Measurements from ENCODE around the gene NAB1.

The NAB1 gene

GRCh38 chr2:190668892-190669291 lies 20.0 kb downstream of the NAB1 start:
- Histone ChIP-seq H3K4me3 (ENCODE audit: low read depth in 1 of 2, low read length in 2 of 2) (no peak overlapping the region), H3K9me3 (ENCODE audit: insufficient read depth, low read length, severe bottlenecking) (peaks cover 4% of the 10 kb centered on the region)
- TF ChIP-seq EZH2 (IDR thresholded peaks at IDR 0.05; ENCODE audit: borderline replicate concordance, low read depth, low read length, severe bottlenecking) = no peak
- TF ChIP-seq, protein P1, sequence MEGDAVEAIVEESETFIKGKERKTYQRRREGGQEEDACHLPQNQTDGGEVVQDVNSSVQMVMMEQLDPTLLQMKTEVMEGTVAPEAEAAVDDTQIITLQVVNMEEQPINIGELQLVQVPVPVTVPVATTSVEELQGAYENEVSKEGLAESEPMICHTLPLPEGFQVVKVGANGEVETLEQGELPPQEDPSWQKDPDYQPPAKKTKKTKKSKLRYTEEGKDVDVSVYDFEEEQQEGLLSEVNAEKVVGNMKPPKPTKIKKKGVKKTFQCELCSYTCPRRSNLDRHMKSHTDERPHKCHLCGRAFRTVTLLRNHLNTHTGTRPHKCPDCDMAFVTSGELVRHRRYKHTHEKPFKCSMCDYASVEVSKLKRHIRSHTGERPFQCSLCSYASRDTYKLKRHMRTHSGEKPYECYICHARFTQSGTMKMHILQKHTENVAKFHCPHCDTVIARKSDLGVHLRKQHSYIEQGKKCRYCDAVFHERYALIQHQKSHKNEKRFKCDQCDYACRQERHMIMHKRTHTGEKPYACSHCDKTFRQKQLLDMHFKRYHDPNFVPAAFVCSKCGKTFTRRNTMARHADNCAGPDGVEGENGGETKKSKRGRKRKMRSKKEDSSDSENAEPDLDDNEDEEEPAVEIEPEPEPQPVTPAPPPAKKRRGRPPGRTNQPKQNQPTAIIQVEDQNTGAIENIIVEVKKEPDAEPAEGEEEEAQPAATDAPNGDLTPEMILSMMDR (IDR thresholded peaks at IDR 0.05; ENCODE audit: borderline replicate concordance, extremely low read depth, low read length, poor library complexity, severe bottlenecking) = no peak

GRCh38 chr2:190670182-190670946 lies 21.5 kb downstream of the NAB1 start:
- no peaks in the 10 kb centered on the region for H3K4me1 ChIP-seq (ENCODE audit: insufficient read depth, low read length)
- peaks cover 56% of the 10 kb centered on the region for H3K36me3 ChIP-seq (ENCODE audit: insufficient read depth, low read length)
- peaks cover 23% of the 10 kb centered on the region; the same call in 1 of the 2 replicates for H3K79me2 ChIP-seq (ENCODE audit: insufficient read depth, low read length)
- no peaks in the 10 kb centered on the region for H3K9me3 ChIP-seq (ENCODE audit: insufficient read depth, low read length, severe bottlenecking)
- H2AFZ ChIP-seq (ENCODE audit: low read depth, low read length) = no peak overlapping the region
- H4K20me1 ChIP-seq (ENCODE audit: insufficient read depth, low read length) = no peaks in the 10 kb centered on the region
- ATAC-seq (ENCODE audit: insufficient read depth, low read depth) = no peak
- H3K4me3 ChIP-seq (ENCODE audit: low read depth in 1 of 2, low read length in 2 of 2) = no peak overlapping the region
- no peak overlapping the region for H3K27ac ChIP-seq (ENCODE audit: low read length)
- TF ChIP-seq, protein P1 (IDR thresholded peaks at IDR 0.05; ENCODE audit: borderline replicate concordance, extremely low read depth, low read length, poor library complexity, severe bottlenecking) = no peak
- no peak for TF ChIP-seq EZH2 (IDR thresholded peaks at IDR 0.05; ENCODE audit: borderline replicate concordance, low read depth, low read length, severe bottlenecking)
- no peaks in the 10 kb centered on the region for H3K27me3 ChIP-seq (ENCODE audit: insufficient read depth, low read length, poor library complexity)
- no peak for DNase-seq
- no peak overlapping the region for H3K4me2 ChIP-seq (ENCODE audit: insufficient read depth, low read length)
- H3K9ac ChIP-seq (ENCODE audit: low read depth, low read length) = no peak overlapping the region

More at GRCh38 chr2:190668892-190669291, 20.0 kb downstream of the NAB1 start:
- ATAC-seq (ENCODE audit: insufficient read depth, low read depth) (no peak), DNase-seq (no peak)
- no peaks in the 10 kb centered on the region for H4K20me1 ChIP-seq (ENCODE audit: insufficient read depth, low read length)
- no peaks in the 10 kb centered on the region for H3K4me1 ChIP-seq (ENCODE audit: insufficient read depth, low read length)
- peaks cover 50% of the 10 kb centered on the region for H3K36me3 ChIP-seq (ENCODE audit: insufficient read depth, low read length)
- H3K79me2 ChIP-seq (ENCODE audit: insufficient read depth, low read length) = peaks cover 36% of the 10 kb centered on the region; the same call in 1 of the 2 replicates
- H3K9ac ChIP-seq (ENCODE audit: low read depth, low read length) = no peak overlapping the region
- no peak overlapping the region for H3K4me2 ChIP-seq (ENCODE audit: insufficient read depth, low read length)
- H3K27ac ChIP-seq (ENCODE audit: low read length) = no peak overlapping the region
- H3K27me3 ChIP-seq (ENCODE audit: insufficient read depth, low read length, poor library complexity) = no peaks in the 10 kb centered on the region
- no peak overlapping the region for H2AFZ ChIP-seq (ENCODE audit: low read depth, low read length)

DNA sequence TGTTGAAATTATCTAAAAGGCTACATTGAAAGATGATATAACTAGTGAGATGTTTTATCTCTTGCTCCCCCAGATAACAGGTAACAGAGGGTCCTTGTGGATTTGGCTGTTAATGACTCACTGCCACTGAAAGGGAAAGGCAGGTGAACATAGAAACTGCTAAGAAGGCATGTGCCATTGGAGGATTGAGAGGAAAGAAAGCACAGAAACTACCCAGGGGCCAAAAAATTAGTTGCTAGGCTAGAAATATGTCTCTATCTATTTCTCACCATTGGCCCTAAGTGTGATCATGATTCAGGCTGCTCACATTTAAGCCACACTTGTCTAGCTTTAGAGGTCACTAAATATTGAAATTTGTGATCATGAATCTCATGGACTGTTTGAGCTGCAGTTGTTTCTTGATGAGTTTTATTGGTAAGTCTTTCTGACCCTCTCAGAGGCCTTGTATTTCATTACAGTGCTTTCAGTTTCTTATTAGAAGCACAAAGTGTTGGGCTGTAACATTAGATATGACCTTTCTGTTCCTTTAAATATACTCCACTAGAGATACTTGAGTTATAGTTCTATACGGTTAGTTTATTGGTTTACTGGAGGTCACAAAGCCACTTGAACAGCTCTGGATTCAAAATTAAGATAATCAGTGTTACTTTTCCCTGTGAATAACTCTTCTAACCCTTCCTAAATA lies 26.2 kb downstream of the NAB1 start:
- no peak overlapping the region for H3K4me2 ChIP-seq (ENCODE audit: insufficient read depth, low read length)
- H3K36me3 ChIP-seq (ENCODE audit: insufficient read depth, low read length) = peaks cover 74% of the 10 kb centered on the region
- no peak for TF ChIP-seq EZH2 (IDR thresholded peaks at IDR 0.05; ENCODE audit: borderline replicate concordance, low read depth, low read length, severe bottlenecking)
- TF ChIP-seq, protein P1 (IDR thresholded peaks at IDR 0.05; ENCODE audit: borderline replicate concordance, extremely low read depth, low read length, poor library complexity, severe bottlenecking) = no peak
- no peaks in the 10 kb centered on the region for H3K79me2 ChIP-seq (ENCODE audit: insufficient read depth, low read length)
- H4K20me1 ChIP-seq (ENCODE audit: insufficient read depth, low read length) = no peaks in the 10 kb centered on the region
- no peak overlapping the region for H3K4me3 ChIP-seq (ENCODE audit: low read depth in 1 of 2, low read length in 2 of 2)
- no peak overlapping the region for H3K27ac ChIP-seq (ENCODE audit: low read length)
- H3K27me3 ChIP-seq (ENCODE audit: insufficient read depth, low read length, poor library complexity) = no peaks in the 10 kb centered on the region
- H3K9me3 ChIP-seq (ENCODE audit: insufficient read depth, low read length, severe bottlenecking) = no peaks in the 10 kb centered on the region
- no peak overlapping the region for H3K9ac ChIP-seq (ENCODE audit: low read depth, low read length)
- H2AFZ ChIP-seq (ENCODE audit: low read depth, low read length) = no peak overlapping the region
- H3K4me1 ChIP-seq (ENCODE audit: insufficient read depth, low read length) = peaks cover 7% of the 10 kb centered on the region; the same call in 1 of the 2 replicates
- ATAC-seq (ENCODE audit: insufficient read depth, low read depth) (no peak), DNase-seq (no peak)
